ENCODE measurements around the gene TMEM51. TPM values are rescaled to one million over a fixed set of nuclear protein-coding genes. Genes with fewer than 3 reads are reported as not detected.

The TMEM51 gene
- polyA plus RNA-seq, 3 donors = 2.8 to 17.9 (median 3.6) TPM

GRCh38 chr1:15220825-15221431 is 67.4 kb downstream of the TMEM51 start:
- H3K27ac ChIP-seq (ENCODE audit: low read depth, low read length) = no peak overlapping the region
- 52 to 85% (median 82%) methylated on average over 7 of the region's 7 CpGs for WGBS, 3 donors

- no peak overlapping the region for H3K27ac ChIP-seq (ENCODE audit: low read depth, low read length)
- 87 to 93% (median 90%) methylated on average over 4 of the region's 4 CpGs for WGBS, 3 donors
Measured at GRCh38 chr1:15222653-15223303, 69.2 kb downstream of the TMEM51 start.

GRCh38 chr1:15224259-15224869 is 70.8 kb downstream of the TMEM51 start:
- no peak overlapping the region for H3K27ac ChIP-seq (ENCODE audit: low read depth, low read length)
- 72 to 93% (median 75%) methylated on average over 8 of the region's 8 CpGs for WGBS, 3 donors

- H3K27ac ChIP-seq (ENCODE audit: low read depth, low read length) = no peak overlapping the region
- WGBS, 3 donors = 60 to 89% (median 64%) methylated on average over 4 of the region's 4 CpGs
Measured at GRCh38 chr1:15224974-15225373, 71.4 kb downstream of the TMEM51 start.

GRCh38 chr1:15225461-15225860 is 71.9 kb downstream of the TMEM51 start:
- WGBS, 3 donors = 70 to 81% (median 71%) methylated on average over 4 of the region's 4 CpGs
- no peak overlapping the region for H3K27ac ChIP-seq (ENCODE audit: low read depth, low read length)

GRCh38 chr1:15226388-15227255 is 73.1 kb downstream of the TMEM51 start:
- no peak overlapping the region for H3K27ac ChIP-seq (ENCODE audit: low read depth, low read length)
- WGBS, 3 donors = 67 to 76% (median 74%) methylated on average over 17 of the region's 17 CpGs

- WGBS, 3 donors = 40 to 77% (median 56%) methylated on average over 4 of the region's 4 CpGs
- no peak overlapping the region for H3K27ac ChIP-seq (ENCODE audit: low read depth, low read length)
Measured at GRCh38 chr1:15229707-15230131, 76.2 kb downstream of the TMEM51 start.

GRCh38 chr1:15231714-15232201 is 78.2 kb downstream of the TMEM51 start:
- 74 to 75% (median 75%) methylated on average over 5 of the region's 5 CpGs for WGBS, 3 donors
- H3K27ac ChIP-seq (ENCODE audit: low read depth, low read length) = no peak overlapping the region

- no peak overlapping the region for H3K27ac ChIP-seq (ENCODE audit: low read depth, low read length)
Measured at GRCh38 chr1:15233689-15234088, 80.1 kb downstream of the TMEM51 start.

- WGBS, 3 donors = 78 to 82% (median 81%) methylated on average over 5 of the region's 5 CpGs
- no peak overlapping the region for H3K27ac ChIP-seq (ENCODE audit: low read depth, low read length)
Measured at GRCh38 chr1:15236321-15236721, 82.8 kb downstream of the TMEM51 start.

GRCh38 chr1:15236746-15237145 is 83.2 kb downstream of the TMEM51 start:
- no peak overlapping the region for H3K27ac ChIP-seq (ENCODE audit: low read depth, low read length)

GRCh38 chr1:15238789-15239188 is 85.2 kb downstream of the TMEM51 start:
- no peak overlapping the region for H3K27ac ChIP-seq (ENCODE audit: low read depth, low read length)
- 83 to 95% (median 91%) methylated on average over 1 of the region's 1 CpG for WGBS, 3 donors

More at GRCh38 chr1:15236746-15237145, 83.2 kb downstream of the TMEM51 start:
- WGBS, 3 donors = 80 to 91% (median 85%) methylated on average over 9 of the region's 9 CpGs

- no peak overlapping the region for H3K27ac ChIP-seq (ENCODE audit: low read depth, low read length)
- 87 to 89% (median 88%) methylated on average over 7 of the region's 7 CpGs for WGBS, 3 donors
Measured at GRCh38 chr1:15242766-15243165, 89.2 kb downstream of the TMEM51 start.

GRCh38 chr1:15243275-15244043 is 89.9 kb downstream of the TMEM51 start:
- 63 to 74% (median 67%) methylated on average over 10 of the region's 10 CpGs for WGBS, 3 donors
- H3K27ac ChIP-seq (ENCODE audit: low read depth, low read length) = no peak overlapping the region

GRCh38 chr1:15244813-15245212 is 91.3 kb downstream of the TMEM51 start:
- no peak overlapping the region for H3K27ac ChIP-seq (ENCODE audit: low read depth, low read length)
- 79 to 88% (median 85%) methylated on average over 5 of the region's 5 CpGs for WGBS, 3 donors

GRCh38 chr1:15245593-15246360 is 92.2 kb downstream of the TMEM51 start:
- WGBS, 3 donors = 39 to 79% (median 42%) methylated on average over 11 of the region's 11 CpGs
- H3K27ac ChIP-seq (ENCODE audit: low read depth, low read length) = no peak overlapping the region

- 6 to 7% (median 7%) methylated on average over 44 to 53 of the region's 55 CpGs for WGBS, 3 donors
- H3K27ac ChIP-seq (ENCODE audit: low read depth, low read length) = no peak within 1 kb of the TSS
Measured at GRCh38 chr1:15246960-15247614, 93.5 kb downstream of the TMEM51 start, which contains the start of gene FHAD1. FHAD1 (plus strand) TSS chr1:15247223; CDS start chr1:15251785, 4,562 bp downstream.

All from adipose tissue (tissue), 3 donors.